SH-SY5Y (cell line): ENCODE data around the gene LAMA5.

Source experiments
- GATA2 ChIP-seq: IDR thresholded peaks from 2 replicates; pipeline ENCODE4 v1.6.1; 2011; ENCODE audit warnings: mild to moderate bottlenecking, low read depth, low read length
- GATA3 ChIP-seq: IDR thresholded peaks from 2 replicates; pipeline ENCODE4 v1.6.1; 2011; ENCODE audit warnings: low read depth, mild to moderate bottlenecking, low read length, moderate library complexity

DNA sequence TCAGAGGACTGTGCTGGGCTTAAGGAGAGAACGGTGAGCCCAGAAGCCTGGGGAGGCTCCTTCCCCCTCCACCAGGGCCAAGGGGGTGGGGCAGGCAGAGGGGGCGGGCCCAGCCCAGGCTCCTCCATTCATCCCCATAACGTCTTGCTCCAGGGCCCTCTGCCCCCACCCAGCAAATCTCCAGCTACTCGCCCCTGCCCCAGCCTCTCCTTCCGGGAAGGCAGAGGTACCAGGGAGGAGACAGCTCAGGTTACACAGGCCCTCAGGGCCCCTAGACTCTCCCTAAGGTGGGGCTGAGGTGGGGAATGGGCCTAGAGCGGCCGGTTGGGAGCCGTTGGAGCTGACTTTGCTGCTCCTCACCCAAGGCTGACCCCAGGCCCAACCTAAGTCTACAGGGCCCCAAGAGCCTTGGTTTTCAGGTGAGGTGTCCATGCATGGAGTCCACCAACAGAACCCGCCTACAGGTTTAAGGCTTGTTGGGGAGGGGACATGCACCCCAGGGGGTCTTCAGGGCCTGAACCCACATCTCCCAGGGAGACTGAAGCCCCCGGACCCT is 1.2 kb downstream of the LAMA5 start:
- TF ChIP-seq GATA3 (no peak), GATA2 (no peak)
